Panc1 (cell line): ENCODE measurements around the gene PDCD2L.

Experiments
- CTCF ChIP-seq: fragments of 450-650 bp; IDR thresholded peaks from 2 replicates; pipeline ENCODE4 v1.5.1; 2017; ENCODE audit warnings: mild to moderate bottlenecking
- POLR2AphosphoS5 ChIP-seq: IDR thresholded peaks from 2 replicates; pipeline ENCODE4 v1.6.1; 2012; ENCODE audit warnings: mild to moderate bottlenecking, low read depth, low read length, moderate library complexity
- SIN3A ChIP-seq: IDR thresholded peaks from 2 replicates; pipeline ENCODE4 v1.6.1; 2012; ENCODE audit warnings: low read depth, mild to moderate bottlenecking, low read length, moderate library complexity, borderline replicate concordance; ENCODE audit not compliant: insufficient read depth
- TCF7L2 ChIP-seq: IDR thresholded peaks from 2 replicates; pipeline ENCODE4 v1.6.1; 2011; ENCODE audit warnings: mild to moderate bottlenecking, low read depth, low read length, inconsistent platforms

GRCh38 chr19:34405892-34406660, 1.9 kb downstream of the PDCD2L start:
- TF ChIP-seq CTCF (no peak), POLR2AphosphoS5 (no peak), TCF7L2 (no peak), SIN3A (no peak)
